Kidney (tissue), 14 donors: ENCODE results near the gene TMEM181. TPM values are rescaled to one million over a fixed set of nuclear protein-coding genes. Genes with fewer than 3 reads are reported as not detected.

ENCODE experiments used
- DNase-seq, 5 donors: peaks; one replicate each; pipeline ENCODE4 v3.0.0-alpha.2; 2013 to 2020
- FAIRE-seq: peaks from 2 replicates; lab custom pipeline; 2012; peaks lifted over from hg19 to GRCh38; lab: Jason Lieb, UNC
- H3K27ac ChIP-seq, 2 donors: one replicate each; pipeline ENCODE4 v1.7.0; 2013; ENCODE audit warnings: low read depth in 2 of 2, low read length in 2 of 2, inconsistent platforms in 1 of 2
- H3K27me3 ChIP-seq: one replicate; pipeline ENCODE4 v1.7.1; 2013; ENCODE audit warnings: low read length, inconsistent platforms; ENCODE audit not compliant: control insufficient read depth, insufficient read depth
- H3K36me3 ChIP-seq, 3 donors: one replicate each; pipeline versions ENCODE4 v1.7.0 to v1.7.1; 2013; ENCODE audit warnings: low read length in 3 of 3, control low read depth in 1 of 3, inconsistent platforms in 1 of 3; ENCODE audit not compliant: insufficient read depth in 3 of 3, control insufficient read depth in 2 of 3
- H3K4me1 ChIP-seq, 3 donors: one replicate each; pipeline versions ENCODE4 v1.7.0 to v1.7.1; 2013; ENCODE audit warnings: low read length in 3 of 3, inconsistent platforms in 1 of 3, low read depth in 1 of 3; ENCODE audit not compliant: control insufficient read depth in 2 of 3, insufficient read depth in 2 of 3
- H3K4me3 ChIP-seq, 3 donors: one replicate each; pipeline versions ENCODE4 v1.7.0 to v1.8.1; 2013; ENCODE audit warnings: low read length in 3 of 3, control low read depth in 1 of 3, inconsistent platforms in 1 of 3
- H3K9ac ChIP-seq, 3 donors: one replicate each; pipeline versions ENCODE4 v1.7.0 to v1.7.1; 2013; ENCODE audit warnings: low read length in 3 of 3, control low read depth in 1 of 3, inconsistent platforms in 1 of 3
- H3K9me3 ChIP-seq, 3 donors: one replicate each; pipeline versions ENCODE4 v1.7.0 to v1.7.1; 2013; ENCODE audit warnings: low read length in 3 of 3, control low read depth in 1 of 3, inconsistent platforms in 1 of 3; ENCODE audit not compliant: control insufficient read depth in 2 of 3, insufficient read depth in 1 of 3
- CTCF ChIP-seq: IDR thresholded peaks from 3 replicates; pipeline ENCODE4 v1.5.1; 2012; ENCODE audit warnings: mild to moderate bottlenecking, moderate library complexity, borderline replicate concordance; ENCODE audit not compliant: insufficient read depth; ENCODE audit errors: extremely low read depth
- intact Hi-C: fragments of 100-400 bp; cut with DNase I; formaldehyde crosslinking; loops from one replicate; pipeline ENCODE4 v1.11.1; 2022
- polyA plus RNA-seq: library from polyadenylated mRNA; stranded (reverse); fragments of 350-450 nt; fragmentation: Illumina TruSeq; extraction: RNeasy Lipid Tissue Mini Kit (QIAGEN cat#74804); gene quantifications from one replicate; pipeline ENCODE4 v1.2.3, GENCODE V29; 2014; ENCODE audit warnings: low read depth, low replicate concordance; ENCODE audit not compliant: insufficient read depth
- total RNA-seq: library from RNA; stranded (reverse); fragmentation: NEBNext Ultra II Directional; extraction: Animal tissue kit (Norgen Biotek cat#: 25700); gene quantifications from one replicate; pipeline ENCODE4 v1.2.1, GENCODE V29; 2021
- donor health status: control.
- donor health status: control.
- donor health status: control.
- donor health status: control.
- donor health status: control.
- donor health status: DM: yes; HTN: yes; CAD: no.
- donor health status: Normal renal cell carcinoma (clear cell type).

The TMEM181 gene
- total and polyA plus RNA-seq, 2 donors from 2014 or later: 6.9 to 19.9 TPM

- Histone ChIP-seq H3K4me3 (no peak overlapping the region), H3K27ac (peak overlapping the region in 1 of 2 donors; percentile 13), H3K4me1 (peaks cover 0 to 15% (median 0%) of the 10 kb centered on the region in 3 donors), H3K9me3 (no peaks in the 10 kb centered on the region), H3K9ac (no peak overlapping the region), H3K27me3 (no peaks in the 10 kb centered on the region), H3K36me3 (peaks cover 3 to 7% (median 6%) of the 10 kb centered on the region in 3 donors)
- DNase-seq: peak in 1 of 5 donors; percentile 53
- intact Hi-C loops: no loop called here
- FAIRE-seq: no peak
- no peak for TF ChIP-seq CTCF
Measured at GRCh38 chr6:158624684-158625682, 65.1 kb downstream of the TMEM181 start.

- Histone ChIP-seq H3K4me1 (peaks cover 0 to 17% (median 0%) of the 10 kb centered on the region in 3 donors), H3K27ac (peak overlapping the region; percentile 16 to 59), H3K4me3 (no peak overlapping the region), H3K9ac (no peak overlapping the region), H3K27me3 (no peaks in the 10 kb centered on the region), H3K9me3 (no peaks in the 10 kb centered on the region), H3K36me3 (peaks cover 3 to 7% (median 6%) of the 10 kb centered on the region in 3 donors)
- TF ChIP-seq CTCF: no peak
- FAIRE-seq: no peak
- DNase-seq: no peak
- intact Hi-C loops: no loop called here
Measured at GRCh38 chr6:158625881-158626305, 66.0 kb downstream of the TMEM181 start.

GRCh38 chr6:158626360-158627167 is 66.7 kb downstream of the TMEM181 start:
- intact Hi-C loops: no loop called here
- no peak overlapping the region for H3K9ac ChIP-seq
- no peak for TF ChIP-seq CTCF
- DNase-seq: no peak
- peak overlapping the region; percentile 17 to 59 for H3K27ac ChIP-seq
- no peaks in the 10 kb centered on the region for H3K9me3 ChIP-seq
- no peak for FAIRE-seq
- H3K4me1 ChIP-seq: peaks cover 0 to 21% (median 0%) of the 10 kb centered on the region in 3 donors
- no peaks in the 10 kb centered on the region for H3K27me3 ChIP-seq
- peaks cover 1 to 7% (median 6%) of the 10 kb centered on the region in 3 donors for H3K36me3 ChIP-seq
- no peak overlapping the region for H3K4me3 ChIP-seq
